SIG-M5 (cell line): Measurements from ENCODE around the gene SMURF2.
A peak's percentile ranks its signal among the peaks of the same experiment; 100 is the strongest.

Experiments
- DNase-seq: peaks from one replicate; lab custom pipeline; 2025; lab: John Stamatoyannopoulos, UW

Gene SMURF2

DNA sequence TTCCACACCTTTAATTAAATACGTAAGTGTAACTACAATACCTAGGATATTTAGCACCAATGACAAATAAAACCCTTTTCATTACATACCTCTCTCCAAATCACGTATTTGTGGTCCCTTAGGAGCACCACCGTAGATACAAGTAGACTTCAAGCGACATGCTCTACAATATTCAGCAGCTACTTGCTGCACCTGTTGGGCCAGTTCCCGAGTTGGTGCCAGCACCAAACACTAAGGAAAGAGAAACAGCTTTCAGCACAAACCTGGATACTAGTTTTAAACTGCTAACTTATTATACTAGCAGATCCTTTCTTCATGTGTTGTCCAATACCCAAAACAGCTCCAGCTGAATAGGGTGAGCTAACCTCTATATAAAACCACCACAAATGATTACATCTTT lies 158.8 kb downstream of the SMURF2 start:
- DNase-seq = no peak

DNA sequence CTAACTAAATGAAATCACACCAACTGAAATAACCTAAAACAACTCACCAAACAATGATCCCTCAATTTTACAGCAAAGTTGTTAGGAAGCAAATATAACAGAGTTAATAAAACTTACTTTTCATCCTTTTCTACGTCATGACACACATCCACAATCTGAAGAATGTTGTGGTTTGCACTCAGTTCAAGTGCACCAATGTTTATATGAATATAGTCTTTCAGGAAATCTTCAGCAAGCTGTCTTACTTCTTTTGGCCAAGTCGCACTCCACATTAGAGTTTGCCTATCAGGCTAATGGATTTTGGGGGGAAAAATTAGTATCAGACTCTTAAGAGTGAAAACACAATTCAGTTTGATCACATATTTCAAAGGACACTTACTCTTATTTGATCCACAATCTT lies 159.3 kb downstream of the SMURF2 start:
- no peak for DNase-seq

DNA sequence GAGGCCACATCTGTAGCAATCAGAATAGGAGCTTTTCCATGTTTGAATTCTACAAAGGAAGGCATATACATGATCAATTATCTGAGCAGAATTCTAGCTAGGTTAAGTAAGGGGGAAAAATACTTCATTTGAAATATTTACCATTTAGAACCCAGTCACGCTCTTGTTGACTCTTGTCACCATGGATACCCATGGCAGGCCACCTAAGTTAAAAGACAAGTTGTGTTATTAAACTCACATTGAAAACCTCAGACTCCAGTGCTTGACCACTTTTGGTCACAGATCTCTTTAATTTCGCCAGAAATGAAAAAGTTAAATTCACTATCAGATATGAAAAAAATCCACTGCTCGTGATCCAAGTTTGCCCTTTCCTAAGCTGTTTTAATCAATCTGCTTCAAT lies 160.1 kb downstream of the SMURF2 start:
- DNase-seq = no peak

DNA sequence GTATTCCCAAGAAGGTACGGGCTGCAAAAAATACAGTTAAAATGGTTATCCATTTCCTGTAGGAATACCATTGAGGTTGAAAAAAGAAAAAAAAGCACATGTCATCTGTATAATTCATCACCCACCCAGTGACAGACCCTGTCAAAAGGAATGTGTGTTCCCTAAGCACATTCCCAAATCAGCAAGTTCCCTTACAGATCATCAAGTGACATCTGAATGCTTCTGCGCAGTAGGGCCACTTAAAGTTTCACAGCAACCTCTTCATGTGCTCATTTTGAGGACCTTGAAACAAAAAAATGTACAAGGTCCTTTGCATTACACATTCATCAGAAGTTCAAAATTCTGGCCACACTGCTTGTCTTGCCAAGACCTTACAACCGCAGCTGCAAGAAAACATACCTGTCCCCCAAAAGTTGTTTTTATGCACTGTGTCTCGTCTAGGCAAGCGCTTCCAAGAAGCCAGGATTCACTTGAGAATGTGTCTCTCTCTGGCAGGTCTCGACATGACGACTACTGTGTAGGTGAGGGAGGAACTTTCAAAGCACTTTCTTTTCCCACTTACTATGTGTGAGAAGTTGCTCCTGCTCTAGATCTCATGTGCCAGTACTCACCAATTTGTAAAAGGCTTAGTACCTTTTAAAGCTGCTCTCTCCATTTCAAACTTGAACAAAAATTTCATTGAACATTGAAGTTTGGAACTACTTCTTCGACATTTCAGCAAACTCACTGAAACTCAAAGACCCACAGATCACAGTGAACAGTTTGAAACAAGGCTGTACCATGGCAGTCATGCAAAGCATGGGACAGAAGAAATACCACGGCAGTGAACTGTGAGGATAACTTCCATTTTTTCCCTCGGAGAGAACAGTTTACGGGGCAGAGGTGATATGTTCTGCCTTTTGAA lies 161.0 kb downstream of the SMURF2 start:
- no peak for DNase-seq

DNA sequence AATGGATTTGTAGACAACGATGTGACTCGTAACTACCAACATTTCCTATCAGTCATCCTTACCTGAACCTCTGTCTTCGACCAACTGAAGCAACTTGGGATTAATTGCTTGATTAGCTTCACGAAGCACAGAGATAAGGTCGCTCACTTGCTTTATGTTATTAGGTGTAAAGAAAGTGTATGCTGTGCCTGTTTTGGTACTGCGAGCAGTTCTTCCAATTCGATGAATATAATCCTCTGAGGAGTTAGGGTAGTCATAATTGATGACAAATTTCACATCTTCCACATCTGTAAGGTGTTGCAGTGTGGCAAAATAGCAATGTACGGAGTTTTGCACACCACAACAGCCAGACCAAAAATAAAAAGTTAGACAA lies 161.6 kb downstream of the SMURF2 start:
- no peak for DNase-seq

DNA sequence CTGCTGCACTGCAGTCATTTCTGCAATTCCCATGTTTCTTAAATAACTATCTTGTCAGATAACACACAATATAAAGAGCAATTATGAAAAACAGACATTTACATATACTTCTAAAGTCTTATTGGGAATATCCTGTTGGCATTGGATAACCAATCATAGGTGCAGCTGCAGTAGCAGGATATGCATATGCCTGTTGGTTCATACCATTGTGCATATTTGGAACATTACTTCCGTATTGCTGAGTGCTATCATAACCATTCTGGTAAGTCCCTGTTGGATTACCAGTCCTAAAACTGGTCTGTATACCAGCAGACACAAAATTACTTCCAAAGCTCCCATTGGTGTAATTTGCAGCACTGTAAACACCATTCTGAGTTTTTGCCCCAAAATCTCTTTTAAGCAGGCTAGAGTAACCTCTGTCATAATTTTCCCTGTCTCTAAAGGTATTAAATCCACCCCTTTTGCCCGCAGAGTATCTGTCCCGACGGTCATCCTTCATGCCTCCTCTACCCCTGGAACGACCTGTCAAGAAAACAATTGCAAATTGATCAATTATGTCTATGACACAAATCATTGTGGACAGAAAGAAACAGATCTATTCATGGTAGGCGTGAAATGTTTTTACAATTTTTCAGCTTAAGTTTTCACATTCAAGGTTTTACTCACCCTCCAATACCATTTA lies 162.2 kb downstream of the SMURF2 start:
- DNase-seq = no peak

DNA sequence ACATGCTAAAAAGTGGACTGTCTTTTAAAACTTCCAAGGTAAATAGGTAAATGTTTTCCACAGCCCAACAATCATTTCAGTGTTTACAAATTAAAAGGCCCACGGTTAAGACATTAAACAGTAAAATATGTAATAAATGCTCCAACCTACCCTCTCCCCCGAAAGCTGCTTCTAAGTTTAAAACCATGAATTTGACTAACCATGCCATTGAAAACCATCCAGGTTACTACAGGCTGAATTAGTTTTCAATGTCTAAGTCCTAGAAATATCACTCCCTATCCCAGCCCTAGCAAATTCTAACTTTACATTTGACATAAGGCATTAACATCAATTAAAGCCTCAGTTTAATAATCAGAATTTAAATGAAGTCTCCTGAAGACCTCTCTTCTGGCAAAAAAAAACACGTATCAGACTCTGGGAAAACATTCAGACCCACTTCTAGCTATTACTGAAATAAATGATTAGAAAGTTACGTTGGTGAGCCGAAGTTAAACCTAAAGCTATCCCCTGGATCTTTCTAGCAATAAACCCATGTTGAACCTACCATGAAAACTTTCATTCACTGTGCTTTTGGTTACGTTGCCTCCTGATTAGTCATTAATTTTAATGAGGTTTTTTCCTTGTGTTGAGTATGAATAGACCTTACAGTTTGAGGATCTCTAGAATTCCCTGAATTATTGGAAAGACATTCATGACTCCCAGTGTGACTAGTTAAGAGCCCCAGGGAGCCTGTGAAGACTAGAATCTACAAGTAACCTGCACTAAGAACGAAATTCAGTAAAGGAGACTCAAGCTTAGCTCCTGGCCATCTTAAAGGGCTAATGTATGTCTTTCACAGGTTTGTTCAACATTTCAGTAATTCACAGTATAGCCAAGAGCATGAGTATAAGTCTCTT lies 163.6 kb downstream of the SMURF2 start:
- no peak for DNase-seq

DNA sequence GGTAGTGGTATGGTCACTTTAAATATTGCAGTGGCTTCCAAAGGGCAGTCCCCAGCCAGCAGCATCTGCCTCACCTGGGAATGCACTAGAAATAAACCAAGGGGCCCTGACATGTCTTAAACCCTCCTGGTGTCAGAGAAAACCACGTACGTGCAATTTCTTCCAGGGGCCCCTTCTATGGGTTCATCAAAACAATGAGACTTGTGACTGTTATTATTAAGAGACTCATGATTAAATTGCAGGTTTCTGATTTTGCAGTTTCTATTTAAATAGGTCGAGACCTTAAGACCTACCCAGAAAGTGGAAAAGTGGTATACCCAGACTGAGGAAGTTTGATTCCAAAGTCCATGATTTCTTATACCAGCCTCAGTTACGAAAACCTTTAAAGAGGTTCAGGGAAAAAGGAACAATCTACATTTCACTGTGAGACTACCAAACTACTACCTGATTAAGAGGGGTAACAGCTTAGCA lies 164.5 kb downstream of the SMURF2 start:
- DNase-seq = no peak

DNA sequence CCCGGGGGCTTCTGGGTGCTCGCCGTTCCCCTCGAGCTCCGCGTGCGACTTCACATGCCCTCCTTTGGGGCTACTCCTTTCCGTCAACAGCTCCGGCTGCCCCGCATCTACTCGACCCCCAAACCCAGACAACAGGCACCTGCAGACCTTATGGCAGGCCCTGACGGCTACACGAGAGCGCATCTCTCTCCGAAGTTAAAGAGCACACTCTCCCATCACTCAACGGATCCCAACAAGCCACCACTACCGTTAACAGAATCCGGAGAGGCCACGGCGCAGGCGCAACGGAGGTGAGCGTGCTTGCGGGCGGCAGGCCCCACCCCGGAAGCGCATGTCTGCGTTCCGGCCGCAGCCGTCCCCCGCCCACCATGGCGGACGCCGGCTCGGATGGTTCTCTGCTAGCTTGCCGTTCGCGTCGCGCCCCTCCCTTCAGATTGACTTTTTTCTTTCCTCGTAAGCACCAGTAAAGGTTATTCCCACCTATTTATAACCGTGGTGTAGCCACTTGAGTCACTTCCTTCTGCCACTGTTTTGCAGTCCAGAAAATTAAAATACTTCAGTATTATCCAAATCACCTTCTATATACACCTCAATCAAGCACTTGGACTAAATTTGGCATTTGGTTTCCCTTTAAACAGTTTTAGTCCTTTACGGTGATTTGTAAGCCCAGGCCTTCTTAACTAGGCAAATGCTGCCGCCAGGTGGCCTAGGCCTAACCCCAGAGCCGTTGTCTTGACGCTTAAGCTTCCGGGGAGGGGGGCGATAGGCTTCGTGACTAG lies 165.1 kb downstream of the SMURF2 start, which contains the start of gene POLG2:
Gene POLG2, minus strand, starts transcription at position 269 of the 779 bp plus-strand sequence. Its CDS starts 86 bp downstream, at position 183.
- peak; percentile 71 for DNase-seq

DNA sequence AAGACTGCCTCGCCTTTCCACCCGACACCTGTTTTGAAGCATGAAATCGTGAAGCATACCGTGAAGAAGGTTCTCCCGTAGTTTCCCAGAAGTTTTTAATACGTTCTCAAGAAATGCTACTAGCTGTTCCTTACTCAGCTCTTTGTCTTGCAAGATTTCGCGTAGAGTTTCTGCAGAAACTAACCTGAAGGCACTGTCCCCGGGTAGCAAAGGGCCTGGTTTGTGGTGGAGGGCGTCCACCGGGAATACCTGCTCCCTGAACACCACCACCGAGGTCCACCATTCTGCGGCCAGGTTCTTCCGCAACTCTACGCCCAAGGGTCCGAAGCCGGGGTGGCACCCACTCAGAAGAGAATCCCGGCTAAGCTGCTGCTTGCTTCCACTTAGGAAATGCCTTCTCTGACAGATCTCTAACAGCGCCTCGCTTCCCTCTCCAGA lies 165.7 kb downstream of the SMURF2 start:
- no peak for DNase-seq
